GM20000 (cell line): ENCODE data around the gene SERTAD4.
A peak's percentile ranks its signal among the peaks of the same experiment; 100 is the strongest.

Source experiments
- DNase-seq: peaks from one replicate; pipeline ENCODE4 v3.0.0; 2012; ENCODE audit warnings: low spot score
- TF ChIP-seq, protein P1 (sequence below): IDR thresholded peaks from 2 replicates; pipeline ENCODE4 v1.5.1; 2012; ENCODE audit warnings: mild to moderate bottlenecking, control low read depth; ENCODE audit errors: extremely low read depth, missing control alignments

The SERTAD4 gene

DNA sequence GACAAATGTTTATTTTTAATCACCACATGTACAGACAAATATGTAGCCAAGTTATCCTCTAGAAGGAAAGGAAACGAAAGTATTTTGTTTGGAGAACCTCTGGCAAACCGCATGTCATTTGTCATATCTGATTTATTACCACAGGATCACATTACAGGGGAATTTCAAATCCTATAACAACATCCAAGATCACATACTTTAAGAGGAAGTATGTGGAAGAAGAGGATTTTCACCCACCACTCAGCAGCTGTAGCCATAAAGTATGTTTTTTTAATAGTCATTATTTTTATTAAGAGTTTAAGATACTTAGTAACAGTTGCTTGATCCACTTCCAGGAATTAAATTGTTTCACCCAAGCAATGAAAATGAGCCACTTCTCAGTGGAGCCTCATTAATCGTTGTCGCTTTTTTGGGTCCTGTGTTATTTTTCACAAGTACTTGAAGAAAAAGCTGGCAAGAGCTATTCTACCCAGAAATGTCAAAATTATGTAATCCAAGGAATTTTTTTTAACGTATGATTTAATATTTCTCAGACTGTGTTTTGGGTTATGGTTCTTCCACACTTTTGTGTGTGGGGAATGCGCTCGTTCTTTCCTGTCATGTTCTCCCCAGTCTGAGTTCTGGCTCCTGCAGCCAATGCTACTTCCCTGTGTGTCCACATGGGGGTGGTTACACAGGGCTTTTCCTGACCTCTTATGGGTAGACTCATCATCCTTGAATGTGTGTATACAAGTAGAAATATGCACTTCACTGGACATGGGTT lies 6.9 kb downstream of the SERTAD4 start:
- TF ChIP-seq, protein P1, sequence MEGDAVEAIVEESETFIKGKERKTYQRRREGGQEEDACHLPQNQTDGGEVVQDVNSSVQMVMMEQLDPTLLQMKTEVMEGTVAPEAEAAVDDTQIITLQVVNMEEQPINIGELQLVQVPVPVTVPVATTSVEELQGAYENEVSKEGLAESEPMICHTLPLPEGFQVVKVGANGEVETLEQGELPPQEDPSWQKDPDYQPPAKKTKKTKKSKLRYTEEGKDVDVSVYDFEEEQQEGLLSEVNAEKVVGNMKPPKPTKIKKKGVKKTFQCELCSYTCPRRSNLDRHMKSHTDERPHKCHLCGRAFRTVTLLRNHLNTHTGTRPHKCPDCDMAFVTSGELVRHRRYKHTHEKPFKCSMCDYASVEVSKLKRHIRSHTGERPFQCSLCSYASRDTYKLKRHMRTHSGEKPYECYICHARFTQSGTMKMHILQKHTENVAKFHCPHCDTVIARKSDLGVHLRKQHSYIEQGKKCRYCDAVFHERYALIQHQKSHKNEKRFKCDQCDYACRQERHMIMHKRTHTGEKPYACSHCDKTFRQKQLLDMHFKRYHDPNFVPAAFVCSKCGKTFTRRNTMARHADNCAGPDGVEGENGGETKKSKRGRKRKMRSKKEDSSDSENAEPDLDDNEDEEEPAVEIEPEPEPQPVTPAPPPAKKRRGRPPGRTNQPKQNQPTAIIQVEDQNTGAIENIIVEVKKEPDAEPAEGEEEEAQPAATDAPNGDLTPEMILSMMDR, result no peak
- DNase-seq, result no peak

DNA sequence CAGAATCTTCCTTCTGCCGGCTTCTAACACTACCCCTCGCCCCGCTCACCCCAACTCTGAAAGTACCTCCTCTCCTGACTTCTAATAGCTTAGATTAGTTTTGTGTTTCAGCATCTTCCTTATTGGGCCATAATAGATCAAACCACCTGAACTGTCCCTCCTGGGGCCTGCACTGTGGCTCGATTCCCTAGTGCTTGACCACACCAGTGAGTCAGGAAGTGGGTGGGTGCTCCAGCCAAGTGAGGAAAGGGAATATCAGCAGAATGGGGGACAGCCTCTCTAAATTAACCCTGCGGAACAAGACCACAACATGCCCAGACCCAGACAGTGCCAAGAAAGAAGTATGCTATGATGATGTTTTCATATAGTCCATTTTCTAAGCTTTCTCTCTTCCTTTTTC lies 8.5 kb downstream of the SERTAD4 start:
- TF ChIP-seq, protein P1, result no peak
- DNase-seq, result no peak

DNA sequence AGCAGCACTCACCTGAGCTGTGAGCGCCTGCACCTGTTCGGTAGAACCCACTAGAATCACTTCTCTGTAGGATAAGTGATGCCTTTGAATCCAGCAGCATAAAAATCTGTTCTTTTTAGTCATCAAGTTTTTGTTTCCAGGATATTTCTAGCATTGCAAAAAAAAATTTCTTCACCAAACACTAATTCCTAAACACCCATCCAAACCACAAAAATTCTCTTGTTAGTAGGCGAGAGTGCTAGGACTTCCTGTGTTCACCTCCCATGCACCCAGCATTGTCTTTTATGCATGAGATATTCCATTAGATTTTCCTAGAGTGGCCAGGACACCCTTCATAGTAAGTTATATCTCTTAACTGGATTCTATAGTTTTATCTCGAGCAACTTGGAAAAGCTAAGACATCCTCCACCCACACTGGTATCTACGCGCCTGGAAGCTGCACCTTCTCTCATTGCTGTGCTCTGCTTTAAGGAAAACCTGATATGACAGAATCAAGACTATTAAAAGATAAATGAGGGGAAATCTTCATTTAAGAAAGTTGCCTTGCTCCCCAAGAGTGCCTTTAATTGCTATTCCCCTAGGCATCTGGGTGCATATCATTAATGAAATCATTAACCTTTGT lies 12.3 kb downstream of the SERTAD4 start:
- TF ChIP-seq, protein P1, result no peak
- DNase-seq, result no peak

DNA sequence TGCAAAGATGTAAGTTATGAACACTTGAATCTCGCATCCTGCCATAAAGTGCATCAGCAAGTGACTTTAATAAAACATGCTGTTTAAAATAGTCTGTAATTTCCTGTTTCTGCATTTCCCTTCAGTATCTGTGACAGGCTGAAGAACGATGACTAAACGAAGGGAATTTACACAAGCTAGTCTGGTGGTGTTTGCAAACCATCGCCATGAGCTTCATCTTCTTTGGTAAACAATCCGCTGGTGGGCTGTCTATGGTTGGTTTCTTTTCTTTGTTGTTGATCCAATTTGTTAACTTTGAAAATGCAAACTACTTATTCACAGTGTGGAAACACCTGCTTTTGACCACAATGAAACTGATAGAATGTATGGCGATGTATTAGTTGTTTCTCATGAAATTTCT lies 13.9 kb downstream of the SERTAD4 start:
- DNase-seq, result no peak
- TF ChIP-seq, protein P1, result no peak

DNA sequence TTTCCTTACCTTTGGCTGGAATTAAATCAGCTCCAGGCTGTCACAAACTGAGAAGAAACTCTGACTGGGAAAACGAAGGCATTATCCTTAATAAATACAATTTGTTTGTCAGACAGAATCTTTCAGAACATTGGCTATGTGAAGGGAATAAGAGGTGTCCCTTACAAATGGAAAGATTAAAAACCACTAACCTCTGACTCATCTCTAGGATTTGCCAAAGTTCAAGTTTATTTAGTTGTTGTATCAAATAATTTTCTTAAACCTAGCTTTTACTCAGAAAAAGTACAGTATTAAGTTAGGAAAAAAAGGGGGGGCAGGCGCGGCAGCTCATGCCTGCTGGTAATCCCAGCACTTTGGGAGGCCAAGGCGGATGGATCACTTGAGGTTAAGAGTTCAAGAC lies 15.7 kb downstream of the SERTAD4 start:
- no peak for DNase-seq
- TF ChIP-seq, protein P1, result no peak

DNA sequence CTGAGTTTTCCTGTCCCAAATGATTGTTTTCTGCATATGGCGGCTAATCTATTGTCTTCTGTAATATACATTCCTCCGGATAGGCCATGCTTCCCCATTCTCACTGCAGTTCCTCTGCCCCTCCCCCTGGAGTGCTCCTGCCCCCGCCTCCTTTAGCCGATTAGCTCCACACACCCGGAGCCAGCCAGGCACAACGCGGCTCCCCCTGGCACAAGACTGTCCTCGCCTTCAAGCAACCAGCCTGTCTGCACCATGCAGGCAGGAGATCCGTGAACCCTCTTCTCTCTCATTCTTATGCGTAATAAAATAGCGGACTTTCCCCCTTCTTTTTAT lies 18.0 kb downstream of the SERTAD4 start:
- TF ChIP-seq, protein P1, result no peak
- peak; percentile 39 for DNase-seq

DNA sequence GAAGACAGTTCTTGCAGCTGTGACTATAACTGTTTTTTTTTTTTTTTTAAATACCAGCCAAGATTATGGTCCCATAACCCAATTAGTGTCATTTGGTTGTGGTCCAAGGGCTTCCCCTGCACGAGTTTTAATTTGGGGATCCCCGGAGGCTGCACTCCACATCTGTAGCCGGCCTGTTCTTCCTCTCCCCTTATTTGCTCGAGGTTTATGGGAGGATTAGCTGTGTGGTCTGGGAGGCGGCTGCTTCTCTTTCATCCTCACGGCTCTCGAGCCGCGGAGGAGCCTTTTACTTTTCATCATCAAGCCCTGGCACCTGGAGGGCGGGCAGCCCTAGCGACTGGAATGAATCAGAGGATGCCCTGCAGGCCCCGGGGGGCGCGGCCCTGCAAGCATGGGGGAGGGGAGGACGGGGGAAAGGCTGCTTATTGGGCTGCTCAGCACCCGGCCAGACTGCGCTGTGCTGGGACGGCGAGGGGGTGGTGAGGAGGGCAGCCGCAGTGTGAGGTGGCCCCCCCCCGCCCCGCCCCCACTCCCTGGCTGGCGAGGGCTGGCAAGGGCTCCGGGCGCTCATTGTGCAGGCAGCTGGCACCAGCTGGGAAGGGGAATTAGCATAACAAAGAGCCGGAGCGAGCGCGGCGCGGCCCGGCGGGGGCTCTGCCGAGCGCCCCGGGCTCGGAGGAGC lies 18.5 kb downstream of the SERTAD4 start:
- TF ChIP-seq, protein P1, result no peak
- peak; percentile 47 for DNase-seq
